Panc1 (cell line): ENCODE data around the gene STAT4. TPM values are rescaled to one million over a fixed set of nuclear protein-coding genes. Genes with fewer than 3 reads are reported as not detected.

Experiments
- ATAC-seq: fragments of 200-7000 bp; cut with Tn5 transposase; 2 replicates; pipeline ENCODE4 v1.9.1; 2020; ENCODE audit warnings: mild to moderate bottlenecking, moderate library complexity
- BruUV-seq: library from RNA; stranded (reverse); fragments of 400-500 nt; replicated peaks from 2 replicates; lab custom pipeline; 2021; lab: Mats Ljungman, UMichigan
- CTCF ChIA-PET: fragments of 300-600 bp; sonication (Branson Sonifier 250); formaldehyde crosslinking; loops from one replicate; lab custom pipeline; 2022; ENCODE audit warnings: antibody characterized with exemption; lab: Charles Lee
- POLR2A ChIA-PET: fragments of 300-600 bp; sonication (Branson Sonifier 250); formaldehyde crosslinking; loops from one replicate; lab custom pipeline; 2022; ENCODE audit warnings: antibody characterized with exemption; lab: Charles Lee
- DNase-seq: peaks from one replicate; pipeline ENCODE4 v3.0.0-alpha.2; 2010; ENCODE audit warnings: low read depth, low spot score
- H3K27ac ChIP-seq: 2 replicates; pipeline ENCODE4 v1.5.1; 2011; ENCODE audit warnings: mild to moderate bottlenecking, low read length, inconsistent platforms
- H3K27me3 ChIP-seq: fragments of 200-500 bp; sonication (Bioruptor generic); 2 replicates; pipeline ENCODE4 v1.6.0; 2014; ENCODE audit warnings: low read length, inconsistent platforms; ENCODE audit not compliant: control insufficient read depth, insufficient read depth
- H3K36me3 ChIP-seq: fragments of 200-500 bp; sonication (Bioruptor generic); 2 replicates; pipeline ENCODE4 v1.5.1; 2014; ENCODE audit warnings: inconsistent platforms, mild to moderate bottlenecking, low read length, moderate library complexity; ENCODE audit not compliant: control insufficient read depth, insufficient read depth
- H3K4me1 ChIP-seq: 2 replicates; pipeline ENCODE4 v1.5.1; 2011; ENCODE audit warnings: inconsistent platforms, mild to moderate bottlenecking, low read length, moderate library complexity; ENCODE audit not compliant: control insufficient read depth, insufficient read depth
- H3K4me3 ChIP-seq, 2 experiments: 2 replicates each; pipeline ENCODE4 v1.5.1; 2011 to 2012; ENCODE audit warnings: low read depth in 2 of 2, low read length in 2 of 2, mild to moderate bottlenecking in 2 of 2, inconsistent platforms in 1 of 2, moderate library complexity in 1 of 2
- H3K9me3 ChIP-seq: fragments of 200-500 bp; sonication (Bioruptor generic); 2 replicates; pipeline ENCODE4 v1.5.1; 2014; ENCODE audit warnings: low read depth, mild to moderate bottlenecking, inconsistent platforms, low read length, moderate library complexity; ENCODE audit not compliant: control insufficient read depth, insufficient read depth
- POLR2AphosphoS5 ChIP-seq: IDR thresholded peaks from 2 replicates; pipeline ENCODE4 v1.6.1; 2012; ENCODE audit warnings: mild to moderate bottlenecking, low read depth, low read length, moderate library complexity
- SIN3A ChIP-seq: IDR thresholded peaks from 2 replicates; pipeline ENCODE4 v1.6.1; 2012; ENCODE audit warnings: low read depth, mild to moderate bottlenecking, low read length, moderate library complexity, borderline replicate concordance; ENCODE audit not compliant: insufficient read depth
- TCF7L2 ChIP-seq: IDR thresholded peaks from 2 replicates; pipeline ENCODE4 v1.6.1; 2011; ENCODE audit warnings: mild to moderate bottlenecking, low read depth, low read length, inconsistent platforms
- in situ Hi-C: cut with HindIII; loops from 2 replicates; pipeline ENCODE4 v1.10.0; 2016; ENCODE audit warnings: low sequenced_read_pairs, low pct_unique_long_range_greater_than_20kb
- intact Hi-C: fragments of 100-400 bp; cut with micrococcal nuclease; formaldehyde crosslinking; loops from one replicate; pipeline ENCODE4 v1.10.0; 2022; ENCODE audit not compliant: unreplicated experiment
- total RNA-seq: library from RNA; stranded (reverse); gene quantifications from one replicate; pipeline ENCODE4 v1.2.1, GENCODE V29; 2021; ENCODE audit not compliant: unreplicated experiment
- TF ChIP-seq, protein P1 (sequence below): fragments of 450-650 bp; IDR thresholded peaks from 2 replicates; pipeline ENCODE4 v1.5.1; 2017; ENCODE audit warnings: mild to moderate bottlenecking
- TF ChIP-seq, protein P2 (sequence below), 2 experiments: IDR thresholded peaks; 2 replicates each; pipeline ENCODE4 v1.6.1; 2011 to 2012; ENCODE audit warnings: low read depth in 2 of 2, control low read depth in 1 of 2, low read length in 1 of 2, mild to moderate bottlenecking in 1 of 2, moderate library complexity in 1 of 2; ENCODE audit not compliant: insufficient read depth in 1 of 2

STAT4 gene
- total RNA-seq, 1 experiment from 2014 or later = 0.05 TPM

DNA sequence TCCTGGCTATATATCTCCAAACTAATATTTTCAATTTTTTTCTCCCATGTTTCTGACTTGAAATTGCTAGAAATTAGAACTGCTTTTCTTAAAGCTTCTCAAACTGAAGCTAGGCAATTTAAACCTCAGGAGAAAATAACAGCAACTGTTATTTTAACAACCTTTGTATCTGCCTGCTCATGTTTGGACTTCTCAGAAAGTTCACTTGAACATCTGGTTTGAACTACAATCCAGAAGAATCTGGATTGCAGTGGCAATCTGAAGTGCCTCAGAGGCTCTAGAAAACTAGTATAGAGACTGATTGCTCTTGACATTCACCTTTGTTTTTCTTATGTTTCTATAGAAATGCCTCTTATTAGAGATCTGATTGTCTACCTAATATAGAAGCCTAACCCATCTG is 64.1 kb downstream of the STAT4 start:
- no TSS peak for BruUV-seq
- Histone ChIP-seq H3K4me1 (no peaks in the 10 kb centered on the region), H3K4me3 (no peak overlapping the region), H3K9me3 (no peaks in the 10 kb centered on the region), H3K27me3 (no peaks in the 10 kb centered on the region; the same call in 1 of the 2 replicates), H3K27ac (no peak overlapping the region), H3K36me3 (no peaks in the 10 kb centered on the region)
- ChIA-PET CTCF (no interaction called here), POLR2A (no interaction called here)
- in situ Hi-C loops = no loop called here
- intact Hi-C loops = no loop called here
- TF ChIP-seq, protein P1, sequence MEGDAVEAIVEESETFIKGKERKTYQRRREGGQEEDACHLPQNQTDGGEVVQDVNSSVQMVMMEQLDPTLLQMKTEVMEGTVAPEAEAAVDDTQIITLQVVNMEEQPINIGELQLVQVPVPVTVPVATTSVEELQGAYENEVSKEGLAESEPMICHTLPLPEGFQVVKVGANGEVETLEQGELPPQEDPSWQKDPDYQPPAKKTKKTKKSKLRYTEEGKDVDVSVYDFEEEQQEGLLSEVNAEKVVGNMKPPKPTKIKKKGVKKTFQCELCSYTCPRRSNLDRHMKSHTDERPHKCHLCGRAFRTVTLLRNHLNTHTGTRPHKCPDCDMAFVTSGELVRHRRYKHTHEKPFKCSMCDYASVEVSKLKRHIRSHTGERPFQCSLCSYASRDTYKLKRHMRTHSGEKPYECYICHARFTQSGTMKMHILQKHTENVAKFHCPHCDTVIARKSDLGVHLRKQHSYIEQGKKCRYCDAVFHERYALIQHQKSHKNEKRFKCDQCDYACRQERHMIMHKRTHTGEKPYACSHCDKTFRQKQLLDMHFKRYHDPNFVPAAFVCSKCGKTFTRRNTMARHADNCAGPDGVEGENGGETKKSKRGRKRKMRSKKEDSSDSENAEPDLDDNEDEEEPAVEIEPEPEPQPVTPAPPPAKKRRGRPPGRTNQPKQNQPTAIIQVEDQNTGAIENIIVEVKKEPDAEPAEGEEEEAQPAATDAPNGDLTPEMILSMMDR = no peak
- TF ChIP-seq POLR2AphosphoS5 = no peak
- TF ChIP-seq SIN3A = no peak
- TF ChIP-seq, protein P2, sequence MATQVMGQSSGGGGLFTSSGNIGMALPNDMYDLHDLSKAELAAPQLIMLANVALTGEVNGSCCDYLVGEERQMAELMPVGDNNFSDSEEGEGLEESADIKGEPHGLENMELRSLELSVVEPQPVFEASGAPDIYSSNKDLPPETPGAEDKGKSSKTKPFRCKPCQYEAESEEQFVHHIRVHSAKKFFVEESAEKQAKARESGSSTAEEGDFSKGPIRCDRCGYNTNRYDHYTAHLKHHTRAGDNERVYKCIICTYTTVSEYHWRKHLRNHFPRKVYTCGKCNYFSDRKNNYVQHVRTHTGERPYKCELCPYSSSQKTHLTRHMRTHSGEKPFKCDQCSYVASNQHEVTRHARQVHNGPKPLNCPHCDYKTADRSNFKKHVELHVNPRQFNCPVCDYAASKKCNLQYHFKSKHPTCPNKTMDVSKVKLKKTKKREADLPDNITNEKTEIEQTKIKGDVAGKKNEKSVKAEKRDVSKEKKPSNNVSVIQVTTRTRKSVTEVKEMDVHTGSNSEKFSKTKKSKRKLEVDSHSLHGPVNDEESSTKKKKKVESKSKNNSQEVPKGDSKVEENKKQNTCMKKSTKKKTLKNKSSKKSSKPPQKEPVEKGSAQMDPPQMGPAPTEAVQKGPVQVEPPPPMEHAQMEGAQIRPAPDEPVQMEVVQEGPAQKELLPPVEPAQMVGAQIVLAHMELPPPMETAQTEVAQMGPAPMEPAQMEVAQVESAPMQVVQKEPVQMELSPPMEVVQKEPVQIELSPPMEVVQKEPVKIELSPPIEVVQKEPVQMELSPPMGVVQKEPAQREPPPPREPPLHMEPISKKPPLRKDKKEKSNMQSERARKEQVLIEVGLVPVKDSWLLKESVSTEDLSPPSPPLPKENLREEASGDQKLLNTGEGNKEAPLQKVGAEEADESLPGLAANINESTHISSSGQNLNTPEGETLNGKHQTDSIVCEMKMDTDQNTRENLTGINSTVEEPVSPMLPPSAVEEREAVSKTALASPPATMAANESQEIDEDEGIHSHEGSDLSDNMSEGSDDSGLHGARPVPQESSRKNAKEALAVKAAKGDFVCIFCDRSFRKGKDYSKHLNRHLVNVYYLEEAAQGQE (IDR thresholded peaks at IDR 0.05; ENCODE audit: insufficient read depth in 1 of 2, low read depth in 2 of 2, low read length in 1 of 2) = no peak
- TF ChIP-seq TCF7L2 = no peak
- ATAC-seq (no peak), DNase-seq (no peak)

DNA sequence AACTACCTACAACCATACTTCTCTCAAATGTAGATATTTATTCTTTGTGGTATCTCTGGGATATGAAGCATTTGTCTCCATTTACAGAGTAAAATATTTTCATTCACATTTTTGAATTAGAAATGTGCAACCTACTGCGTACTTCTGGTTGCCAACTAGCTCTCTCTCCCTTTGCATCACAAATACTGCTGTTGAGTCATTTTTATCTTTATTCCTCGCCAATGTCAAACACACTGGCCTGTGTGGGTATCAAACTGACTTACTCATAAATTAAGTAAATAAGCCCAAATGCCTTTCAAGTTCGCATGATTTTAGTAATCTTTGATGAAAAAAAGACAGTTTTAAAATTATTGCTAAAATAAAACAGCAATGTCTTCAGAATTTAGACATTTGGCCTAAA is 67.3 kb downstream of the STAT4 start:
- no peak for TF ChIP-seq TCF7L2
- TF ChIP-seq POLR2AphosphoS5 = no peak
- TF ChIP-seq, protein P2 (IDR thresholded peaks at IDR 0.05; ENCODE audit: insufficient read depth in 1 of 2, low read depth in 2 of 2, low read length in 1 of 2) = no peak
- TF ChIP-seq SIN3A = no peak
- ChIA-PET POLR2A (no interaction called here), CTCF (no interaction called here)
- DNase-seq (no peak), ATAC-seq (no peak)
- intact Hi-C loops (no loop called here), in situ Hi-C loops (no loop called here)
- no TSS peak for BruUV-seq
- no peak overlapping the region for H3K4me3 ChIP-seq
- H3K27me3 ChIP-seq = no peaks in the 10 kb centered on the region; the same call in 1 of the 2 replicates
- H3K4me1 ChIP-seq = no peaks in the 10 kb centered on the region
- H3K36me3 ChIP-seq = no peaks in the 10 kb centered on the region
- no peak overlapping the region for H3K27ac ChIP-seq
- no peaks in the 10 kb centered on the region for H3K9me3 ChIP-seq
